ENCODE results near the gene NLRC5. TPM values are rescaled to one million over a fixed set of nuclear protein-coding genes. Genes with fewer than 3 reads are reported as not detected.
"Not testable (repeated sequence)": the region's sequence is repeated elsewhere in the genome, so short reads cannot be mapped to it uniquely, and the experiment has no call there.

The NLRC5 gene
- total and polyA plus RNA-seq, 10 donors = 52.0 to 401 (median 219) TPM

- Histone ChIP-seq H3K4me1 (peaks cover 37 to 97% (median 74%) of the 10 kb centered on the region in 6 donors), H3K4me3 (no peak overlapping the region), H3K9me3 (no peaks in the 10 kb centered on the region), H3K27ac (peak overlapping the region; percentile 56 to 96 (median 82)), H3K36me3 (peaks cover 0 to 49% (median 4%) of the 10 kb centered on the region in 6 donors), H3K27me3 (replicated peaks in 1 of 7) (no peaks in the 10 kb centered on the region)
- WGBS, 5 donors = 60 to 78% (median 68%) methylated on average over 7 of the region's 7 CpGs
- no peak for TF ChIP-seq CTCF (IDR thresholded peaks at IDR 0.05 in 8 of 11, conservative IDR thresholded peaks at IDR 0.05 in 3 of 11)
- TF ChIP-seq POLR2A (IDR thresholded peaks at IDR 0.05) = no peak
- no peak for TF ChIP-seq POLR2AphosphoS5 (IDR thresholded peaks at IDR 0.05)
- DNase-seq = peak; percentile 74
- intact Hi-C loops (cut with DNase I; ENCODE audit: low total_unique reads) = no loop called here
Observed at GRCh38 chr16:56985288-56985961, 3.9 kb upstream of the NLRC5 start.

- Histone ChIP-seq H3K4me1 (peaks cover 42 to 97% (median 75%) of the 10 kb centered on the region in 6 donors), H3K4me3 (no peak overlapping the region), H3K36me3 (peaks cover 0 to 53% (median 4%) of the 10 kb centered on the region in 6 donors), H3K27ac (peak overlapping the region; percentile 56 to 96 (median 82)), H3K9me3 (no peaks in the 10 kb centered on the region), H3K27me3 (replicated peaks in 1 of 7) (no peaks in the 10 kb centered on the region)
- no peak for TF ChIP-seq CTCF (IDR thresholded peaks at IDR 0.05 in 8 of 11, conservative IDR thresholded peaks at IDR 0.05 in 3 of 11)
- TF ChIP-seq POLR2A (IDR thresholded peaks at IDR 0.05) = no peak
- TF ChIP-seq POLR2AphosphoS5 (IDR thresholded peaks at IDR 0.05) = no peak
- intact Hi-C loops (cut with DNase I; ENCODE audit: low total_unique reads) = no loop called here
- WGBS, 5 donors = 49 to 100% (median 55%) methylated on average over 1 to 2 of the region's 2 CpGs
- DNase-seq = peak; percentile 49
Observed at GRCh38 chr16:56985962-56986360, 3.4 kb upstream of the NLRC5 start.

- 29 to 38% (median 33%) methylated on average over 1 of the region's 1 CpG for WGBS, 5 donors
- DNase-seq = peak; percentile 74
- H3K27ac ChIP-seq = peak overlapping the region; percentile 56 to 96 (median 82)
- peaks cover 46 to 97% (median 75%) of the 10 kb centered on the region in 6 donors for H3K4me1 ChIP-seq
- TF ChIP-seq POLR2AphosphoS5 (IDR thresholded peaks at IDR 0.05) (peak in 2 of 3 donors; percentile 84), CTCF (IDR thresholded peaks at IDR 0.05 in 8 of 11, conservative IDR thresholded peaks at IDR 0.05 in 3 of 11) (no peak), POLR2A (IDR thresholded peaks at IDR 0.05) (no peak)
- intact Hi-C loops (cut with DNase I; ENCODE audit: low total_unique reads) = no loop called here
- no peaks in the 10 kb centered on the region for H3K27me3 ChIP-seq (replicated peaks in 1 of 7)
- peaks cover 0 to 52% (median 4%) of the 10 kb centered on the region in 6 donors for H3K36me3 ChIP-seq
- no peak overlapping the region for H3K4me3 ChIP-seq
- H3K9me3 ChIP-seq = no peaks in the 10 kb centered on the region
Observed at GRCh38 chr16:56986361-56986760, 3.0 kb upstream of the NLRC5 start.

- peak; percentile 15 for DNase-seq
- H3K27ac ChIP-seq = peak overlapping the region; percentile 56 to 96 (median 82)
- H3K9me3 ChIP-seq; intact Hi-C loops (cut with DNase I; ENCODE audit: low total_unique reads); H3K27me3 ChIP-seq (replicated peaks in 1 of 7): not testable (repeated sequence)
- H3K4me3 ChIP-seq = peak overlapping the region in 1 of 8 donors; percentile 90
- H3K4me1 ChIP-seq = peaks cover 50 to 97% (median 75%) of the 10 kb centered on the region in 6 donors
- WGBS, 5 donors = 84 to 93% (median 90%) methylated on average over 4 of the region's 4 CpGs
- H3K36me3 ChIP-seq = peaks cover 0 to 51% (median 2%) of the 10 kb centered on the region in 6 donors
Observed at GRCh38 chr16:56986908-56987307, 2.4 kb upstream of the NLRC5 start.

Measured in spleen (tissue), 11 donors.